GM12801 (cell line): ENCODE data around the gene ZNF343.
A peak's percentile ranks its signal among the peaks of the same experiment; 100 is the strongest.

Experiments
- TF ChIP-seq, protein P1 (sequence below): IDR thresholded peaks from one replicate; pipeline ENCODE4 v1.5.1; 2011; ENCODE audit warnings: control low read depth; ENCODE audit not compliant: insufficient read length; ENCODE audit errors: extremely low read depth

Gene ZNF343

GRCh38 chr20:2460752-2461424 lies 47.8 kb downstream of the ZNF343 start:
- TF ChIP-seq, protein P1, sequence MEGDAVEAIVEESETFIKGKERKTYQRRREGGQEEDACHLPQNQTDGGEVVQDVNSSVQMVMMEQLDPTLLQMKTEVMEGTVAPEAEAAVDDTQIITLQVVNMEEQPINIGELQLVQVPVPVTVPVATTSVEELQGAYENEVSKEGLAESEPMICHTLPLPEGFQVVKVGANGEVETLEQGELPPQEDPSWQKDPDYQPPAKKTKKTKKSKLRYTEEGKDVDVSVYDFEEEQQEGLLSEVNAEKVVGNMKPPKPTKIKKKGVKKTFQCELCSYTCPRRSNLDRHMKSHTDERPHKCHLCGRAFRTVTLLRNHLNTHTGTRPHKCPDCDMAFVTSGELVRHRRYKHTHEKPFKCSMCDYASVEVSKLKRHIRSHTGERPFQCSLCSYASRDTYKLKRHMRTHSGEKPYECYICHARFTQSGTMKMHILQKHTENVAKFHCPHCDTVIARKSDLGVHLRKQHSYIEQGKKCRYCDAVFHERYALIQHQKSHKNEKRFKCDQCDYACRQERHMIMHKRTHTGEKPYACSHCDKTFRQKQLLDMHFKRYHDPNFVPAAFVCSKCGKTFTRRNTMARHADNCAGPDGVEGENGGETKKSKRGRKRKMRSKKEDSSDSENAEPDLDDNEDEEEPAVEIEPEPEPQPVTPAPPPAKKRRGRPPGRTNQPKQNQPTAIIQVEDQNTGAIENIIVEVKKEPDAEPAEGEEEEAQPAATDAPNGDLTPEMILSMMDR: no peak

DNA sequence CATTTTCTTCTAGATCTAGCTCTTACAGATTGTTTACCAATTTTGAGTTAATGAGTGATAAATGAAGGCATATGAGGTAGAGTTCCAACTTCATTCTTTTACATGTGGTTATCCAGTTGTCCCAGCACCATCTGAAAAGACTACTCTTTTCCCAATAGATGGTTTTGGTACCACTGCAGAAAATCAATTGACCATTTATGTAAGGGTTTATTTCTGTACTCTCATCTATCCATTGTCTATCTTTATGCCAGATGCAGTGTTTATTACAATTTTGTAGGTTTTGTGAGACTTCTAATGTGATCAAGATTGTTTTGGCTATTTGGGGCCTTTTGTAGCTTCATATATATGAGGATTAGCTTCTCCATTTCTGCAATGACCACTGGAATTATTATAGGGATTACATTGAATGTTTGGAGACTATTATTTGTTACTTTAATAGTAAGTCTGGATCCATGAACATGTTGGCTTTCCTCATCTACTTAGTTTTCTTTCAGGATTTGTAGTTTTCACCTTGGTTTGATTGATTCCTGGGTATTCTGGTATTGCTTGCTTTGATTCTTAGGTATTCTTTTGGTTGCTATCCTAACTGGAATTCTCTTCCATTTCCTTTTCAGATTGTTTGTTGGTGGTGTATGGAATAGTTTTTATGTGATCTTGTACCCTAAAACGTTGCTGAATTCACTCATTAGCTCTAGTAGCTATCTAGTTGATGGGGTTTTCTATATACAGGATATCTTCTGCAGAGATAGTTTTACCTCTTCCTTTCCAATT lies 48.5 kb downstream of the ZNF343 start:
- TF ChIP-seq, protein P1: no peak

- TF ChIP-seq, protein P1: no peak
These were observed 49.7 kb downstream of the ZNF343 start for GRCh38 chr20:2458919-2459499.

DNA sequence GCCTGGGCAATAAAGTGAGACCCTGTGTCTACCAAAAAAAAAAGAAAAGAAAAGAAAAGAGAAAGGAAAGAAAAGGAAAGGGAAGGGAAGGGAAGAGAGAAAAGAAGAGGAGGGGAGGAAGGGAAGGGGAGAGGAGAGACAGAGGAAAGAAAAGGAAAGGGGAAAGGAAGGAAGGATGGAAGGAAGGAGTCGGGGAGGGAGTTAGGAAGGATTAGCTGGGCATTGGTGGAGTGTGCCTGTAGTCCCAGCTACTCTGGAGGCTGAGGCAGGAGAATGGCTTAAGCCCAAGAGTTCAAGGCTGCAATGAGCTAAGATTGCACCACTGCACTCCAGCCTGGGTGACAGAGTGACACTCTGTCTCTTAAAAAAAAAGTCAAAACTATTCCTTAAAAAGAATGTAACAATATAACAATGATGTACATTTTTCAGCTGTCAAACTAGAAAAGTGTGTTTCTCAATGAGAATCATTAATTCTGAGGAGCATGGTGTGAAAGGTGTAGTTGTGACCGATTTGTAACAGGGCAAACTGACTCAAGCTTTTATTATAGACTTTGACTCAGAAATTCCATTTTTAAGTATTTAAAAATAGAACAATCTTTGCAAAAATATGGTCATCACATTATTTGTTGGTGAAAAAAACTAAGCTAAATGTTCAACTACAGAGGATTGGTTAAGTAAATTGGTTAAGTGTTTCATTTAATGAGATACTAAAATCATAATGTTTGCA lies 52.8 kb downstream of the ZNF343 start:
- TF ChIP-seq, protein P1: no peak

- TF ChIP-seq, protein P1: no peak
These were observed 54.9 kb downstream of the ZNF343 start for GRCh38 chr20:2453792-2454191.

- TF ChIP-seq, protein P1: peak; percentile 39
These were observed 56.6 kb downstream of the ZNF343 start for GRCh38 chr20:2451939-2452732.
